GM18505 (cell line): Measurements from ENCODE around the gene AIG1.
"Not testable (repeated sequence)": the region's sequence is repeated elsewhere in the genome, so short reads cannot be mapped to it uniquely, and the experiment has no call there.

Experiments
- ATAC-seq: cut with Tn5 transposase; IDR thresholded peaks from one replicate; pipeline ENCODE4 v1.9.1; 2021; ENCODE audit not compliant: unreplicated experiment
- POLR2A ChIP-seq: IDR thresholded peaks from 4 replicates; pipeline ENCODE4 v1.6.1; 2011; ENCODE audit warnings: borderline replicate concordance; ENCODE audit not compliant: insufficient read depth, insufficient read length; ENCODE audit errors: extremely low read depth

Gene AIG1

DNA sequence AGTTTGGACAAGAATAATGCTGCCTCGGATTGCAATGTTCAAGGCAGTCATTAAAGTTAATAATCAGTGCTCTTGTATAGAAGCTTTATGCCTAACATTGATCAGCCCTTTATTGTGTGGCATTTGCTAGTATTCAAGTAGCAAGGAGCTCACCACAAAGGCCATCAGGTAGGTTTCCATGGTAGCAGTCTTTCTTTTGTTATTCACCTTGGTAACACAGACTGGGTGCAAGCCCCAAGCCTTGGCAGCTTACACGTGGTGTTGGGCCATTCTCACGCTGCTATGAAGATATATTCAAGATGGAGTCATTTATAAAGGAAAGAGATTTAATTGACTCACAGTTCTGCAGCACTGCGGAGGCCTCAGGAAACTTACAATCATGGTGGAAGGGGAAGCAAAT, 240.5 kb downstream of the AIG1 start:
- TF ChIP-seq POLR2A, result no peak
- ATAC-seq, result no peak

DNA sequence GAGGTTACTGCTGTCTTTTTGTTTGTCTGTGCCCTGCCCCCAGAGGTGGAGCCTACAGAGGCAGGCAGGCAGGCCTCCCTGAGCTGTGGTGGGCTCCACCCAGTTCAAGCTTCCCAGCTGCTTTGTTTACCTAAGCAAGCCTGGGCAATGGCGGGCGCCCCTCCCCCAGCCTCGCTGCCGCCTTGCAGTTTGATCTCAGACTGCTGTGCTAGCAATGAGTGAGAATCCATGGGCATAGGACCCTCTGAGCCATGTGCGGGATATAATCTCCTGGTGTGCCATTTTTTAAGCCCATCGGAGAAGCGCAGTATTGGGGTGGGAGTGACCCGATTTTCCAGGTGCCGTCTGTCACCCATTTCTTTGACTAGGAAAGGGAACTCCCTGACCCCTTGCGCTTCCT, 247.1 kb downstream of the AIG1 start:
- not testable (repeated sequence) for ATAC-seq

DNA sequence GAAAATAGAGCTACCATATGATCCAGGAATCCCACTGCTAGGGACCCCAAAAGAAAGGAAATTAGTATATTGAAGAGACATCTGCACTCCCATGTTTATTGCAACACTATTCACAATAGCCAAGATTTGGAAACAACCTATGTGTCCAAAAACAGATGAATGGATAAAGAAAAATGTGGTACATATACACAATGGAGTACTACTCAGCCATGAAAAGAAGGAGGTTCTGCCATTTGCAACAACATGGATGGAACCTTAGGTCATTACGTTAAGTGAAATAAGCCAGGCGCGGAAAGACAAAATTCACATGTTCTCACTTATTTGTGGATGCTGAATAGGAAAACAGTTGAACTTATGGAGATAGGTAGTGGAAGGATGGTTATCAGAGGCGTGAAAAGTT, 252.5 kb downstream of the AIG1 start:
- ATAC-seq, result no peak
- no peak for TF ChIP-seq POLR2A

DNA sequence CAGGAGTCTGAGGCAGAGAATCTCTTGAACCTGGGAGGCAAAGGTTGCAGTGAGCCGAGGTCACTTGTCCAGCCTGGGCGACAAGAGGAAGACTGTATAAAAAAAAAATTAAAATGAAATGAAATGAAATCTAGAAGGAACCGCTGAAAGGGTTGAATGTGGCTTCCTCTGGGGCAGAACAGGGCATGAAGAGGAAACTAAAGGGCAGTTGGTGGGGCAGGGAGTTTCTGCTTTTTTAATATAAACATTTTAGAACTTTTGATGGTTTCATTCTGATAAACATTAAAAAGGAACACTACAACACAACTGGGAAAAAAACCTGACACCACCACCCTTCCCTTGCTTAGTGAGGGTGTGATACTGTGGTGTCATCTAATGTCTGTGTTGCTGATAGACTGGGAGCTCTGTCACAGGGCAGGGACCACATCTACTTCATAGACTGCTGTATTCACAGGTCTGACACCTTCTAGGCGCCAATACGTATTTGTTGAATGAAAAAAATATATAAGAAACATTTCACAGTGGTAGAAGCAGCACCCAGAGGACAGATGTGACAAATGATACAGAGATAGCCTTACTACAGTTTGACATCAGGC, 260.9 kb downstream of the AIG1 start:
- ATAC-seq, result no peak
- no peak for TF ChIP-seq POLR2A

DNA sequence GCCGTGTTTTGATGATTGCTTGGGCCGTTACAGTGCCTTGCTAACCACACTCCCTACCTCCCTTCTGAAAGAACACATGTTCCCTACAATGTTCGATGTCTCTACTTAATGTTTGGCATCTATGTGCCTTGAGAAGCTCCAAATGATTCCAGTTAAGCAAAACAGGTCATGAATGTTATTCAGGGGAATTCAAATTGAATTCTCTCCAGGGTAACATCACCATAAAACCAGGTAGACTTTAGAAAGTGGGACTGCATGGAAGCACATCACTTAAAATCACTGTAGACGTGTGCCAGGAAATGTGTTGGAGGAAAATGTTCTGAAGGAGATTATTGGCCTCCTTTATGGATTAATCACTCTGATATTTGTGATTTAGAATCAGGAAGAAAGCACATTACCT, 261.7 kb downstream of the AIG1 start:
- TF ChIP-seq POLR2A, result no peak
- ATAC-seq, result no peak

DNA sequence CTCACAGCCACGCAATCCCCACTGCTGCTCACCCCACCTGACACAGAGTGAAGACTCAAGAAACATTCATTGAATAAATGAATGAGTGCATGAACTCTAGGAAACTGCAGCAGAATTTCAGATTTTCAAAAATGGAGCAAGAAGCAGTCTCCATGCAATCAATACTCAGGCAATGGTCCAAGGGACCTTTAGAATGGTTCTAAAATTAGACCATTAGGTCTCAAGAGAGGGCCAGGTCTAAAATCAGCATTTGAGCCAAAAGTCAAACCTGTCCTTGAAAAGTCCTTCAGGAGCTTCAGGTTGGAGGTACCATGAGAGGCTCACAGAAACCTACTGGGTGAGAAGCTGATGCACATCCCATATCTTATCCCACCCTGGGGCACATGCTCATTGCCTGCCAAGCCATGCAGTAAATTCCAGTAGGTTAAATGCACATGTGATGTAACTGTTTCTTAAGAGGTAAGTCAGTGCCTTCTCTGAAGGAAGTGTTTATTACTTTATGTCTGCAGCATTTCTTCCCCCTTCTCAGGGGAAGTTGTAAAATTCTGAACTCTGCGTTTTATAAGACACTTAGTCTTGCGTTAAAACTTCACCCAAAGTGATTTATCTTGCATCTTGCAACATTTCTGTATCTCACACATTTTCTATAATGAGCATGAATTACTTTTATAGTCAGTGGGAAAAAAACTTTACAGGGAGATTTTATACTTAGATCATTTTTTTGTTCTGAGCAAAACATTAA, 263.2 kb downstream of the AIG1 start:
- no peak for ATAC-seq
- no peak for TF ChIP-seq POLR2A

DNA sequence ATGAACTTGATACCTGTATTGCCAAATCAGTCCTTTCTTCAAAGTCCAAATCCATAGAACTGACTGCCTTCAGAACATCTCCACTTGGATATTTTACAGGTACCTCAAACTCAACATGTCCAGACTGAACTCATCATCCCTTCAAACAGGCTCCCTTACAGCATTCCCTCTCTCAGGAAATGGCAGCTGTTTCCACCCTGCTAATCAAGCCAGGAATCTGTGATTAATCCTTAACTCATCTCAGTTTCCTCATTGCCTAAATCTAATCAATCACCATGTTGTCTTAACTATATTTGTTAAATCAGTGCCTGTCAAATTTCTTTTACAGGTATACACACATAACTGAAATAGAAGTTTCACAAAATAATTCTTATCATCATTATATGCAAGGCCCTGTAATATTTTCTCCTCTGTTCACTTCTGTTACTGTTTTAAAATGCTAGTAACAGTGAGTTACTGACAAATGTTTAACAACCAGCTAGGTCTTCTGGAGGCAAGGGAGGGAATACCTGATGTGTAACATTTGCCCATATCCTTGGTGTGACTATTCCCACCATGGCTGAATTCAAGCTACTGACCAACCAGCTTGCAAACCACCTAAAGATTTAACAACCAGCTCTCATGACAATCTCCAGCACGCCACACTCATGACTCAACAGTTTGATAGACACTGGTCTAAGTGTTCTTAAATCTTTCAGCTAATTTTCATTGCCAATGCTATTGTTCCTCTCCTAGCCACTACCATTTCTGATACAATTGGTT, 264.9 kb downstream of the AIG1 start:
- no peak for ATAC-seq
- no peak for TF ChIP-seq POLR2A

DNA sequence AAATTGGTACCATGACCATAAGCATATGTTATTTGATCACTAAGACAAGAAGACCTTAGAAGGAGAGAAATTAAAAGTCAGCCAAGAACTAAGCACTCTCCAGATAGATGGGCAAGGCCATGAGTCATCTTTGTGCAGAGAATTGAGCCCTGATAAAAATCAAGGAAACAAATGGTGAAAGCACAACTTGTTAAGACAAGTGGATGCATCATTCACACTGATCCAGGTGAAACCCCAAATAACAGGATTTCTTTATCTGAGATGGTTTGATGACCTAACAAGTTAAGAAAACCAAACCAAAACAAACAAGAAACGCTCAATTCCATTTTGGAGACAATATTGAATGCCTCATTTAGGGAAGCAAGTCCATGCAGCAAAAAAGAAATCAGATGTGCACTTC, 268.2 kb downstream of the AIG1 start:
- TF ChIP-seq POLR2A, result no peak
- ATAC-seq, result no peak

DNA sequence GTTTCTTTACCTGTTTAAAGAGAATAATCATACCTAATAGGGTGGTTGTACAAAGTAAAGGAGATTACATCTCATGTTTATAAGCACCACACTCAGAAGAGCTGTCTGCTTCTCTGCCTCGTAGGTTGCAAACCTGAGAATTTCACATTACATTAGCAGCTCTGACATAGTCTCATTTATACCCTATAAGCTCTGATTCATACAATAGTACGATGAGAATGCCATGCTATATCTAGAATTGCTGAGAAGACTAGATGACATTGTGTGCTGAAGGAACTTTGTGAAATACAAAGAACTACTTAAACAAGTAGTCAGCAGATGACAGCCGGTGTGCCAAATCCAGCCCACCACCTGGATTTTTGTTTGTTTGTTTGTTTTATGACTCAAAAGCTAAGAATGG, 268.6 kb downstream of the AIG1 start:
- ATAC-seq, result no peak
- TF ChIP-seq POLR2A, result no peak

DNA sequence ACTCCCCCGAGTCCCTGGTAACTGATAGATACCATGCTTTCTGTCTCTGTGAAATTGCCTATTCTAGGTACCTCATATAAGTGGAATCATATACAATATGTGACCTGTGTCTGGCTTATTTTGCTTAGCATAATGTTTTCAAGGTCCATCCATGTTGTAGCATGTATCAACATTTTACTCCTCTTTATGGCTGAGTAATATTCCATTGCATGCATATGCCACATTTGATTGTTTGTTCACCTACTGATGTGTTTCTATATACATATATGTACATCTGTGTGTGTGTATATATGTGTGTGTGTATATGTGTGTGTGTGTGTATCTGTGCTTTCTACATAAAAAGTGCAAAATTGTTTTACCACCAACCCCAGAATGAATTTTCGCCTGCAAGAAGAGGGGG, 270.7 kb downstream of the AIG1 start:
- no peak for TF ChIP-seq POLR2A
- ATAC-seq, result no peak

DNA sequence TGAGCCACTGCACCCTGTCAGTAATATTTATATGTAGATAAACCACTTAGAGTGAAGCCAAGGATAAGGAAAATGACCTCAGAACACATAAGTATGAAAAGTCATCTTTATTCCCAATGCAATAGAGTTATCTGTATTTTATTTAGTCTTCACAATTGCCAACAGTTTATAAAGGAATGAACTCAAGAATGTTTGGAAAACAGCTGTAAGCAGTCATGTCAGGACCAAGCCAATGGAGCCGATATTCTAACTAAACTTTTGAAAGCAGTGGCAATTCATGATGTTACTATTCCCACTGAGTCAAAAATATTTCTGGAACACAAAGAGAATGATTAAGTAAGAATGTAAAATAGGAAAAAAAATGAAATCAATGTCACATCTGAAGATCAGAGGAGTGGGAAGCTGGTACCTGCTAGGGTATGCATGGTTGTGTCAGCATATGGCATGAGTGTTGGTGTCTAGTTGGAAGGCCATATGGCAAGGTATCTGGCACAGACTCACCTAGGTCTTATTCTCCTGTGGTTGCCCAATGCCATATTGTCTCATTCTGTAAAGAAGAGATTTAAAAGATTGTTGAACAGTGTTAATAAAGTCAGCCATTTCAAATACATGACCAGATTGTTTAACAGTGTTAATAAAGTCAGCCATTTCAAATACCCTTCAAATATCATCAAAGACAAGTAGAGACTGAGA, 271.6 kb downstream of the AIG1 start:
- no peak for TF ChIP-seq POLR2A
- ATAC-seq, result no peak

DNA sequence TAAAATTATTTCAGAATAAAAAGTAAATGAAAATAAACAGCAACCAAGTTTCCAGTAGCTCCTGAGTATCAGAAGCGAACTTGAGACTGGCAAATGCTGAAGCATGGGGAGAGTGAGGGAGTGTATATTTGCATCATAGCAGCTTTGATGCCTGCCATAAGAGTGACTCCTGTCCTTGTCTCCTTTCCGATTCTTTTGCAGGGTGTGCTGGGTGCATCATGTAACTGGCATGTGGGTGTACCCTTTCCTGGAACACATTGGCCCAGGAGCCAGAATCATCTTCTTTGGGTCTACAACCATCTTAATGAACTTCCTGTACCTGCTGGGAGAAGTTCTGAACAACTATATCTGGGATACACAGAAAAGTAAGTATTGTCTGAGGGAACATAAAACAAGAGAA, 272.4 kb downstream of the AIG1 start:
- ATAC-seq, result no peak
- TF ChIP-seq POLR2A, result no peak

DNA sequence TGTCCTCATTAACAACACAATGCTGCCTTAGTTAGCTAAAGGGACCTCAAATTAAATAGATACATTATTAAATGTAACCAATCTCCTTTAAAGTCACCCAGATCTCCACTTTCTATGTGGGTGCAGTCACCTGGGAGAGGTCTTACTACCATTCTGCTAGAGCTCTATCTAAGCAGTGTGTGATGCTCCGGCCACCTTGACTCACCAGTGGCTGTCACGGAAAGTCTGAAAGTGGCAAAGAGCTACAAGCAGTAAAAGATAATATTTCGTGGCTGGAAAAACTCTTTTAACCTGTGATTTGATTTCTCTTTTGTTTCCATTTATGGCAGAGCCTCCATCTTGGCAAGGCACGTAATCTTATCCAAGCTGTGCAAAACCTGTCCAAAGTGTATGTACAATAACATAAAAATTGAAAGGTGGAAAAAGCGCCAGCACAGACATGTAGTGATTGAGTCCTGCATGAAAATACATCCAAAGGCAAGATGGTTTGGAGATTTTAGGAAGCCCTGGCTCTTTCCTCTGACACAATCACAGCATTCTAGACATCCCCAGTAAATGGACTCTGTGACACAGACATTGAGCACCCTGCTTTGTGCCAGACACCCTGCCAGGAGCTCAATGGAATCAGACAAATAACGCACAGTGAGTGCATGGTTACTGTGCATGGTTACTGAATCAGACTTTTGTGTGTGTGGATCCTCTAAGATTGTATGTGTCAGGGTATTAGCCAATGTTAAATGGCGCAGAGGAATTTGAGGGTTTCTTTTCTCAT, 273.2 kb downstream of the AIG1 start:
- ATAC-seq, result no peak
- no peak for TF ChIP-seq POLR2A
